Psoas muscle (tissue), 8 donors: ENCODE data around the gene MSMP. TPM values are rescaled to one million over a fixed set of nuclear protein-coding genes. Genes with fewer than 3 reads are reported as not detected.
A peak's percentile ranks its signal among the peaks of the same experiment; 100 is the strongest.

ENCODE experiments used
- ATAC-seq, 4 donors: fragments of 200-7000 bp; cut with Tn5 transposase; one replicate each; pipeline ENCODE4 v1.9.1; 2020; ENCODE audit warnings: moderate library complexity in 3 of 4, mild to moderate bottlenecking in 2 of 4
- DNase-seq, 2 donors: peaks; one replicate each; pipeline ENCODE4 v3.0.0-alpha.2; 2020
- H3K27ac ChIP-seq: fragments of 200-600 bp; one replicate; pipeline ENCODE4 v1.8.0; 2022
- H3K27me3 ChIP-seq, 3 donors: fragments of 200-600 bp in 1 of 3; one replicate each; pipeline versions ENCODE4 v1.6.1 to v1.8.0; 2013 to 2022; ENCODE audit warnings: low read length in 2 of 3, mild to moderate bottlenecking in 2 of 3, moderate library complexity in 1 of 3; ENCODE audit not compliant: insufficient read depth in 3 of 3
- H3K36me3 ChIP-seq, 2 donors: fragments of 200-600 bp in 1 of 2; one replicate each; pipeline versions ENCODE4 v1.6.1 to v1.8.0; 2013 to 2022; ENCODE audit warnings: low read depth in 1 of 2, mild to moderate bottlenecking in 1 of 2, moderate library complexity in 1 of 2; ENCODE audit not compliant: insufficient read depth in 1 of 2
- H3K4me1 ChIP-seq: fragments of 200-600 bp; one replicate; pipeline ENCODE4 v1.8.0; 2022
- H3K4me3 ChIP-seq: fragments of 200-600 bp; one replicate; pipeline ENCODE4 v1.8.0; 2022; ENCODE audit warnings: mild to moderate bottlenecking
- H3K9me3 ChIP-seq: fragments of 200-600 bp; one replicate; pipeline ENCODE4 v1.8.0; 2022
- WGBS, 3 donors: extraction: QIAGEN DNeasy Blood & Tissue Kit; methylation state at CpG; one replicate each; pipeline versions ENCODE4 v1.1.6 to v1.1.7; 2013; 5-methylcytosine and 5-hydroxymethylcytosine counted together
- intact Hi-C, 2 donors: fragments of 100-400 bp; cut with DNase I; formaldehyde crosslinking; loops; one replicate each; pipeline versions ENCODE4 v1.11.0 to v1.14.2; 2022
- polyA plus RNA-seq, 3 donors: library from polyadenylated mRNA; stranded (reverse); fragments of 200-250 nt; gene quantifications; one replicate each; pipeline ENCODE4 v1.2.3, GENCODE V29; 2013
- total RNA-seq, 4 donors: library from RNA; stranded (reverse); fragmentation: NEBNext Ultra II Directional in 2 of 4; extraction: Animal tissue kit (Norgen Biotek cat#: 25700) in 2 of 4; gene quantifications; one replicate each; pipeline versions ENCODE4 v1.2.1 to v1.2.4, GENCODE V29; 2021 to 2023
- TF ChIP-seq, protein P1 (sequence below): fragments of 200-600 bp; IDR thresholded peaks from one replicate; pipeline ENCODE4 v1.8.0; 2022; ENCODE audit warnings: antibody characterized with exemption
- donor health status: healthy with polysubstance abuse.
- donor health status: DM: no; HTN: no; CAD: no; lungs with moderate emphysema.
- donor health status: Bipolar disorder and iron deficiency.
- donor health status: healthy.
- donor health status: DM: yes; HTN: yes; CAD: no.
- donor health status: DM: no; HTN: no; CAD: no.
- donor health status: DM: no; HTN: no; CAD: no.
- donor health status: DM: yes; HTN: yes; CAD: no.

The MSMP gene
- total and polyA plus RNA-seq, 7 donors, result 0.16 to 1.2 TPM; not detected in 5

DNA sequence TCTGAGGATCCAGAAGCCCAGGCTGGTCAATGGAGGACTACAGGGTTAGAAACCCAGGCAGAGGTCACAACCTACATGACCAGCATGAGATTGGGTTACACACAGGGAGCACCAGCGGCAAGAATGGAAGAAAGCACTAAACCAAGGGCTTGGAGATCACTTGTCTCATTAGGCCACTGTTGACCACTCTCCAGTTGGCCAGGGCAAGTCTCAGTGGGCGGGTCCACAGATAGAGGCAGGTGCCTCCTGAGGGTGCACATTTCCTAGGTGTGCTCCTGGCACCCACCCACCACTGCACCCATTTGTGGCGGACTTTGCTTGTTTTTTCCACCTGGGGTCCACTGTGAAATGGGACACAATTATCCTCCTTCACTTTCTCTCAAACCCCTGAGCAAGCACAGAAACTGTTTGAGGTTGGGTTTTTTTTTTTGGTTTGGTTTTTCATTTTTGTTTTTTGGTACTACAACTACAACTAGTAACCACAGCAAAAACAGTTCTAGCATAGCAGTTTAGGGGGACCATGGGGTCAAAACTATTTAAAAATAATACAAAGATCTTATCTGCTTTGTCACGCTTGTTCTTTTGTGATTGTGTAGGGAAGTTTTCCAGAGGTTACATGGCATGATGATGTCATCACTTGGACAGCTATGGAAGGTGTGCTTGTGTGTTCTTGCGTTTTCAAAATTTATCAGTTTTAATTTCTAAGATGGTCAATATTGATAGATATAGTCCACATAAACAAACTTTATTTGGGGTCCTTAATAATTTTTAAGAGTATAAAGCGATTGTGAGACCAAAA lies 43.4 kb upstream of the MSMP start:
- intact Hi-C loops, result no loop called here
- WGBS, 3 donors, result 80 to 91% (median 81%) methylated on average over 6 of the region's 6 CpGs
- H3K27me3 ChIP-seq, result no peaks in the 10 kb centered on the region
- ATAC-seq (no peak), DNase-seq (no peak)
- no peak overlapping the region for H3K4me3 ChIP-seq
- H3K36me3 ChIP-seq, result peaks cover 3 to 30% of the 10 kb centered on the region in 2 donors
- TF ChIP-seq, protein P1, sequence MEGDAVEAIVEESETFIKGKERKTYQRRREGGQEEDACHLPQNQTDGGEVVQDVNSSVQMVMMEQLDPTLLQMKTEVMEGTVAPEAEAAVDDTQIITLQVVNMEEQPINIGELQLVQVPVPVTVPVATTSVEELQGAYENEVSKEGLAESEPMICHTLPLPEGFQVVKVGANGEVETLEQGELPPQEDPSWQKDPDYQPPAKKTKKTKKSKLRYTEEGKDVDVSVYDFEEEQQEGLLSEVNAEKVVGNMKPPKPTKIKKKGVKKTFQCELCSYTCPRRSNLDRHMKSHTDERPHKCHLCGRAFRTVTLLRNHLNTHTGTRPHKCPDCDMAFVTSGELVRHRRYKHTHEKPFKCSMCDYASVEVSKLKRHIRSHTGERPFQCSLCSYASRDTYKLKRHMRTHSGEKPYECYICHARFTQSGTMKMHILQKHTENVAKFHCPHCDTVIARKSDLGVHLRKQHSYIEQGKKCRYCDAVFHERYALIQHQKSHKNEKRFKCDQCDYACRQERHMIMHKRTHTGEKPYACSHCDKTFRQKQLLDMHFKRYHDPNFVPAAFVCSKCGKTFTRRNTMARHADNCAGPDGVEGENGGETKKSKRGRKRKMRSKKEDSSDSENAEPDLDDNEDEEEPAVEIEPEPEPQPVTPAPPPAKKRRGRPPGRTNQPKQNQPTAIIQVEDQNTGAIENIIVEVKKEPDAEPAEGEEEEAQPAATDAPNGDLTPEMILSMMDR, result no peak
- no peaks in the 10 kb centered on the region for H3K9me3 ChIP-seq
- peaks cover 30% of the 10 kb centered on the region for H3K4me1 ChIP-seq
- no peak overlapping the region for H3K27ac ChIP-seq

GRCh38 chr9:35795695-35796094 lies 41.6 kb upstream of the MSMP start:
- Histone ChIP-seq H3K4me3 (no peak overlapping the region), H3K27me3 (no peaks in the 10 kb centered on the region), H3K36me3 (peaks cover 3 to 13% of the 10 kb centered on the region in 2 donors), H3K27ac (peak overlapping the region; percentile 24), H3K9me3 (no peaks in the 10 kb centered on the region), H3K4me1 (peaks cover 38% of the 10 kb centered on the region)
- DNase-seq (no peak), ATAC-seq (no peak)
- intact Hi-C loops, result no loop called here
- TF ChIP-seq, protein P1, result no peak

DNA sequence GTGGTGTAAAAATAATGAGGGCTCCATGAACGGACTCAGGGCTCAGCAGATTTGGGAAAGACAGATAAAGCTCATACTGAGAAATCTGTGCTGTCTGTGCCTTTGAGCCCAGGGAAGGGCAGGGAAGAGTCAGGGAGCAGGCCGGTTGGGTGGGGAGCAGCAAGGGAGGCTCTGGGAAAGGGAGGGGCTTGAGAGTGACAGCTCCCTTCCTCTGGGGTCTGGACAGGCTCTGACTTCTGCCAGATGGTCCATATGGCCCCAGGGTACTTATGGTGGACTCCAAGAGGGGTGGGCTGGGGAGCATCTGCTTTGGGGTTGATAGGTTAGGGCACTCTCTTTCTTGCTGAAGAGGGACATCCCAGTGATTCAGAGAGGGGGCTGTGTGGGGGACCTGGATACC lies 39.4 kb upstream of the MSMP start:
- no peak for ATAC-seq
- 50 to 59% (median 53%) methylated on average over 2 of the region's 2 CpGs for WGBS, 3 donors
- Histone ChIP-seq H3K4me3 (peak overlapping the region; percentile 79), H3K36me3 (no peaks in the 10 kb centered on the region), H3K27me3 (no peaks in the 10 kb centered on the region), H3K27ac (no peak overlapping the region), H3K9me3 (no peaks in the 10 kb centered on the region), H3K4me1 (peaks cover 37% of the 10 kb centered on the region)
- intact Hi-C loops, result loop anchor here in 1 of 2 donors (2.0 kb wide), 1 partner anchor 17 kb away; no protein-coding TSS in a partner anchor
- no peak for DNase-seq
- TF ChIP-seq, protein P1, result no peak

DNA sequence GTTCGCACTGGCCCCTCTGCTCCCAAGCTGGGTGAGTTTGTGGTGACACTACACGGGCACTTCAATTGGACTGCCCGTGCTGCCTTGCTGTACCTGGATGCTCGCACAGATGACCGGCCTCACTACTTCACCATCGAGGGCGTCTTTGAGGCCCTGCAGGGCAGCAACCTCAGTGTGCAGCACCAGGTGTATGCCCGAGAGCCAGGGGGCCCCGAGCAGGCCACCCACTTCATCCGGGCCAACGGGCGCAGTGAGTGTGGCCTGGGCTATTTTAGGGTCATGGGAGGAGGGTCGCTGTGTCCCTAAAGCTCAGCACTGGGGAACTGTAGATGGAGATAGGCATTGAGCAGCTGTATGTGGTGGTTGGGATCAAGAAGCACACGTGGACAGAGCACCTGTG lies 38.8 kb upstream of the MSMP start:
- intact Hi-C loops, result loop anchor here in 1 of 2 donors (2.0 kb wide), 1 partner anchor 18 kb away; no protein-coding TSS in a partner anchor
- H3K9me3 ChIP-seq, result no peaks in the 10 kb centered on the region
- H3K27me3 ChIP-seq, result no peaks in the 10 kb centered on the region
- 72 to 86% (median 76%) methylated on average over 14 of the region's 14 CpGs for WGBS, 3 donors
- H3K27ac ChIP-seq, result peak overlapping the region; percentile 41
- H3K36me3 ChIP-seq, result no peaks in the 10 kb centered on the region
- H3K4me1 ChIP-seq, result peaks cover 35% of the 10 kb centered on the region
- peak overlapping the region; percentile 79 for H3K4me3 ChIP-seq
- DNase-seq, result no peak
- no peak for ATAC-seq
- TF ChIP-seq, protein P1, result no peak
